ENCODE measurements around the gene USP2.

Gene USP2

GRCh38 chr11:119382101-119382500 lies 611 bp upstream of the USP2 start:
- no peak for DNase-seq
- no peak overlapping the region for H2AK5ac ChIP-seq (ENCODE audit: low read length, severe bottlenecking)
- no peaks in the 10 kb centered on the region for H3K9me3 ChIP-seq (ENCODE audit: control insufficient read depth, low read length)
- 22% methylated on average over 9 of the region's 9 CpGs for WGBS
- no peak overlapping the region for H2BK15ac ChIP-seq (ENCODE audit: low read depth, poor library complexity, severe bottlenecking)
- peak overlapping the region in 1 of 2 experiments; percentile 89 for H3K4me3 ChIP-seq (ENCODE audit: insufficient read depth in 1 of 2, low read depth in 1 of 2, low read length in 2 of 2)
- H3K23ac ChIP-seq (ENCODE audit: low read length in 2 of 2) = no peak overlapping the region
- no peak overlapping the region for H2BK120ac ChIP-seq (ENCODE audit: low read depth, low read length)
- no peaks in the 10 kb centered on the region for H3K79me1 ChIP-seq (replicated peaks; ENCODE audit: low read length, poor library complexity, severe bottlenecking)
- no peak overlapping the region for H4K8ac ChIP-seq (ENCODE audit: low read length)
- no peak overlapping the region for H3K18ac ChIP-seq (ENCODE audit: low read depth in 1 of 2, low read length in 2 of 2)
- H2BK12ac ChIP-seq (ENCODE audit: low read length in 2 of 2) = no peak overlapping the region
- peaks cover 11% of the 10 kb centered on the region for H3K4me1 ChIP-seq (ENCODE audit: control insufficient read depth, insufficient read depth, low read depth, low read length)
- no peaks in the 10 kb centered on the region for H3K36me3 ChIP-seq (ENCODE audit: control insufficient read depth in 1 of 2, insufficient read depth in 2 of 2, low read depth in 1 of 2, low read length in 2 of 2)
- H3K9ac ChIP-seq (ENCODE audit: low read length) = peak overlapping the region; percentile 93
- no peak overlapping the region for H2AFZ ChIP-seq (ENCODE audit: low read depth, low read length)
- H3K4ac ChIP-seq (ENCODE audit: low read depth in 1 of 2, low read length in 2 of 2) = no peak overlapping the region
- no peak overlapping the region for H3K14ac ChIP-seq (ENCODE audit: low read length in 2 of 2)
- H4K91ac ChIP-seq (ENCODE audit: low read length) = no peak overlapping the region
- no peak overlapping the region for H3K27ac ChIP-seq (ENCODE audit: low read length, poor library complexity, severe bottlenecking)
- peaks cover 20 to 49% of the 10 kb centered on the region in 2 experiments for H3K27me3 ChIP-seq (ENCODE audit: control insufficient read depth in 1 of 2, insufficient read depth in 1 of 2, low read length in 2 of 2)
- H2BK5ac ChIP-seq (ENCODE audit: low read depth, low read length, poor library complexity, severe bottlenecking) = no peak overlapping the region
- peak overlapping the region; percentile 94 for H3K4me2 ChIP-seq (ENCODE audit: low read length, poor library complexity, severe bottlenecking)

GRCh38 chr11:119380827-119381180 lies 686 bp downstream of the USP2 start:
- DNase-seq = no peak
- H3K9ac ChIP-seq (ENCODE audit: low read length) = peak overlapping the region; percentile 93
- no peak overlapping the region for H3K18ac ChIP-seq (ENCODE audit: low read depth in 1 of 2, low read length in 2 of 2)
- no peak overlapping the region for H2BK15ac ChIP-seq (ENCODE audit: low read depth, poor library complexity, severe bottlenecking)
- no peak overlapping the region for H2BK12ac ChIP-seq (ENCODE audit: low read length in 2 of 2)
- peaks cover 18 to 52% of the 10 kb centered on the region in 2 experiments for H3K27me3 ChIP-seq (ENCODE audit: control insufficient read depth in 1 of 2, insufficient read depth in 1 of 2, low read length in 2 of 2)
- peak overlapping the region; percentile 94 for H3K4me2 ChIP-seq (ENCODE audit: low read length, poor library complexity, severe bottlenecking)
- H3K4me3 ChIP-seq (ENCODE audit: insufficient read depth in 1 of 2, low read depth in 1 of 2, low read length in 2 of 2) = peak overlapping the region in 1 of 2 experiments; percentile 89
- H4K8ac ChIP-seq (ENCODE audit: low read length) = no peak overlapping the region
- H4K91ac ChIP-seq (ENCODE audit: low read length) = no peak overlapping the region
- H2AK5ac ChIP-seq (ENCODE audit: low read length, severe bottlenecking) = no peak overlapping the region
- peak overlapping the region; percentile 36 for H2AFZ ChIP-seq (ENCODE audit: low read depth, low read length)
- no peaks in the 10 kb centered on the region for H3K9me3 ChIP-seq (ENCODE audit: control insufficient read depth, low read length)
- no peak overlapping the region for H2BK5ac ChIP-seq (ENCODE audit: low read depth, low read length, poor library complexity, severe bottlenecking)
- H3K36me3 ChIP-seq (ENCODE audit: control insufficient read depth in 1 of 2, insufficient read depth in 2 of 2, low read depth in 1 of 2, low read length in 2 of 2) = no peaks in the 10 kb centered on the region
- H3K14ac ChIP-seq (ENCODE audit: low read length in 2 of 2) = no peak overlapping the region
- no peak overlapping the region for H3K23ac ChIP-seq (ENCODE audit: low read length in 2 of 2)
- H3K27ac ChIP-seq (ENCODE audit: low read length, poor library complexity, severe bottlenecking) = no peak overlapping the region
- H3K79me1 ChIP-seq (replicated peaks; ENCODE audit: low read length, poor library complexity, severe bottlenecking) = no peaks in the 10 kb centered on the region
- H2BK120ac ChIP-seq (ENCODE audit: low read depth, low read length) = no peak overlapping the region
- peaks cover 17% of the 10 kb centered on the region for H3K4me1 ChIP-seq (ENCODE audit: control insufficient read depth, insufficient read depth, low read depth, low read length)
- WGBS = 4% methylated on average over 7 of the region's 10 CpGs
- no peak overlapping the region for H3K4ac ChIP-seq (ENCODE audit: low read depth in 1 of 2, low read length in 2 of 2)

GRCh38 chr11:119380160-119380826 lies 1.2 kb downstream of the USP2 start:
- Histone ChIP-seq H3K4me3 (ENCODE audit: insufficient read depth in 1 of 2, low read depth in 1 of 2, low read length in 2 of 2) (peak overlapping the region in 1 of 2 experiments; percentile 89), H3K23ac (ENCODE audit: low read length in 2 of 2) (no peak overlapping the region), H4K91ac (ENCODE audit: low read length) (no peak overlapping the region), H3K18ac (ENCODE audit: low read depth in 1 of 2, low read length in 2 of 2) (no peak overlapping the region), H2AK5ac (ENCODE audit: low read length, severe bottlenecking) (no peak overlapping the region), H4K8ac (ENCODE audit: low read length) (no peak overlapping the region), H3K79me1 (replicated peaks; ENCODE audit: low read length, poor library complexity, severe bottlenecking) (no peaks in the 10 kb centered on the region), H3K36me3 (ENCODE audit: control insufficient read depth in 1 of 2, insufficient read depth in 2 of 2, low read depth in 1 of 2, low read length in 2 of 2) (no peaks in the 10 kb centered on the region), H2BK5ac (ENCODE audit: low read depth, low read length, poor library complexity, severe bottlenecking) (no peak overlapping the region), H3K14ac (ENCODE audit: low read length in 2 of 2) (no peak overlapping the region), H3K4me1 (ENCODE audit: control insufficient read depth, insufficient read depth, low read depth, low read length) (peaks cover 17% of the 10 kb centered on the region), H2AFZ (ENCODE audit: low read depth, low read length) (no peak overlapping the region), H3K4ac (ENCODE audit: low read depth in 1 of 2, low read length in 2 of 2) (no peak overlapping the region), H3K9me3 (ENCODE audit: control insufficient read depth, low read length) (no peaks in the 10 kb centered on the region), H3K4me2 (ENCODE audit: low read length, poor library complexity, severe bottlenecking) (no peak overlapping the region), H3K27ac (ENCODE audit: low read length, poor library complexity, severe bottlenecking) (no peak overlapping the region), H3K27me3 (ENCODE audit: control insufficient read depth in 1 of 2, insufficient read depth in 1 of 2, low read length in 2 of 2) (peaks cover 14 to 57% of the 10 kb centered on the region in 2 experiments), H2BK120ac (ENCODE audit: low read depth, low read length) (no peak overlapping the region), H2BK12ac (ENCODE audit: low read length in 2 of 2) (no peak overlapping the region), H2BK15ac (ENCODE audit: low read depth, poor library complexity, severe bottlenecking) (no peak overlapping the region), H3K9ac (ENCODE audit: low read length) (peak overlapping the region; percentile 93)
- no peak for DNase-seq
- WGBS = 76% methylated on average over 13 of the region's 13 CpGs

DNA sequence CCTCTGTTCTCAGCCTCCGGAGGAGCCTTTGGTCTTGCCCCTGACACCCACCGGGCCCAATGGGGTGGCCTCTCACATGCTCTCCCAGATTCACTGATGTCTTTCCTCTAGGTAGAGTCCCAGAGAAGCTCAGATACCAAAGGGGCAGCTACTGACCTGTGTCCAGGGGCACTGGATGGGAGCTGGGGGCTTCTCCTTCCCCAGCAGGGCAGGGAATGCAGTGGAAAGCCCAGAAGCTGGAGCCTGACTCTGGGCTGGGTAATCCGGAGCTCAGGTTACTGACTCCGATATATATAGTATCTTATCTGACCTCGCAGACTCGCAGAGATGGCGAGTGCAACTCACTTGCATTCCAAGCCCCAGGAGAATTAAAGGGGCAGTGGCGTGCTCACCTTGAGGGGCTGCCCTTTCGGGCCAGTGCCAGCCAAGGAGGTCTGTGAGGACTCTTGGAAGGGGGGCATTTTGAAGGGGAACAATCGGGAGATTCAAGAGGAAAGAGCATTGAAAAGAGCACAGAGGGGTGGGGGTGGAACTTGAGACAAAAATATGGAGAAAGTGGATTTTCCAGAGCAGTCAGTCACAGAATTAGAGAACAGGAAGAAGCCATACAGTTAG lies 2.5 kb downstream of the USP2 start:
- no peak overlapping the region for H3K23ac ChIP-seq (ENCODE audit: low read length in 2 of 2)
- no peak overlapping the region for H2BK12ac ChIP-seq (ENCODE audit: low read length in 2 of 2)
- H3K36me3 ChIP-seq (ENCODE audit: control insufficient read depth in 1 of 2, insufficient read depth in 2 of 2, low read depth in 1 of 2, low read length in 2 of 2) = no peaks in the 10 kb centered on the region
- H4K8ac ChIP-seq (ENCODE audit: low read length) = no peak overlapping the region
- H2BK5ac ChIP-seq (ENCODE audit: low read depth, low read length, poor library complexity, severe bottlenecking) = no peak overlapping the region
- H2BK15ac ChIP-seq (ENCODE audit: low read depth, poor library complexity, severe bottlenecking) = no peak overlapping the region
- H3K18ac ChIP-seq (ENCODE audit: low read depth in 1 of 2, low read length in 2 of 2) = no peak overlapping the region
- H3K9ac ChIP-seq (ENCODE audit: low read length) = no peak overlapping the region
- 36% methylated on average over 10 of the region's 10 CpGs for WGBS
- H3K79me1 ChIP-seq (replicated peaks; ENCODE audit: low read length, poor library complexity, severe bottlenecking) = no peaks in the 10 kb centered on the region
- H2AK5ac ChIP-seq (ENCODE audit: low read length, severe bottlenecking) = no peak overlapping the region
- H3K4me1 ChIP-seq (ENCODE audit: control insufficient read depth, insufficient read depth, low read depth, low read length) = peaks cover 17% of the 10 kb centered on the region
- DNase-seq = no peak
- no peak overlapping the region for H3K4me3 ChIP-seq (ENCODE audit: insufficient read depth in 1 of 2, low read depth in 1 of 2, low read length in 2 of 2)
- no peak overlapping the region for H3K4ac ChIP-seq (ENCODE audit: low read depth in 1 of 2, low read length in 2 of 2)
- H4K91ac ChIP-seq (ENCODE audit: low read length) = no peak overlapping the region
- no peak overlapping the region for H2BK120ac ChIP-seq (ENCODE audit: low read depth, low read length)
- H3K27me3 ChIP-seq (ENCODE audit: control insufficient read depth in 1 of 2, insufficient read depth in 1 of 2, low read length in 2 of 2) = peaks cover 6 to 55% of the 10 kb centered on the region in 2 experiments
- no peak overlapping the region for H3K27ac ChIP-seq (ENCODE audit: low read length, poor library complexity, severe bottlenecking)
- H3K9me3 ChIP-seq (ENCODE audit: control insufficient read depth, low read length) = no peaks in the 10 kb centered on the region
- no peak overlapping the region for H3K14ac ChIP-seq (ENCODE audit: low read length in 2 of 2)
- H3K4me2 ChIP-seq (ENCODE audit: low read length, poor library complexity, severe bottlenecking) = no peak overlapping the region
- H2AFZ ChIP-seq (ENCODE audit: low read depth, low read length) = no peak overlapping the region
